OCI-LY7 (cell line): ENCODE results near the gene ITGB8. TPM values are rescaled to one million over a fixed set of nuclear protein-coding genes. Genes with fewer than 3 reads are reported as not detected.

ENCODE experiments used
- BruUV-seq: library from RNA; stranded (reverse); fragments of 400-500 nt; replicated peaks from 2 replicates; lab custom pipeline; 2021; lab: Mats Ljungman, UMichigan
- CTCF ChIA-PET: fragments of 300-600 bp; sonication (Branson Sonifier 250); formaldehyde crosslinking; loops from one replicate; lab custom pipeline; 2022; ENCODE audit warnings: antibody characterized with exemption; ENCODE audit not compliant: unreplicated experiment; lab: Charles Lee
- POLR2A ChIA-PET: fragments of 300-600 bp; sonication (Branson Sonifier 250); formaldehyde crosslinking; loops from one replicate; lab custom pipeline; 2022; ENCODE audit warnings: antibody characterized with exemption; lab: Charles Lee
- DNase-seq: peaks from one replicate; pipeline ENCODE4 v3.0.0-alpha.2; 2015; ENCODE audit warnings: low spot score
- H2AFZ ChIP-seq: fragments of 200-600 bp; sonication (generic), shearing (Covaris generic); 2 replicates; pipeline ENCODE4 v1.6.1; 2014; ENCODE audit warnings: mild to moderate bottlenecking, antibody characterized with exemption, low read length, moderate library complexity
- H3K27ac ChIP-seq: fragments of 200-600 bp; sonication (generic); 2 replicates; pipeline ENCODE4 v1.5.1; 2014; ENCODE audit warnings: mixed run types, low read depth, mild to moderate bottlenecking, moderate library complexity, low read length, inconsistent platforms; ENCODE audit not compliant: poor library complexity, severe bottlenecking
- H3K36me3 ChIP-seq: fragments of 200-600 bp; sonication (generic); 2 replicates; pipeline ENCODE4 v1.6.1; 2014; ENCODE audit warnings: mild to moderate bottlenecking, antibody characterized with exemption, low read length, moderate library complexity, mixed read lengths; ENCODE audit not compliant: insufficient read depth
- H3K4me1 ChIP-seq: fragments of 200-600 bp; sonication (generic); 2 replicates; pipeline ENCODE4 v1.5.1; 2014; ENCODE audit warnings: mild to moderate bottlenecking, low read length; ENCODE audit not compliant: insufficient read depth, poor library complexity, severe bottlenecking
- H3K4me2 ChIP-seq: fragments of 200-600 bp; sonication (generic); 2 replicates; pipeline ENCODE4 v1.6.1; 2014; ENCODE audit warnings: mild to moderate bottlenecking, low read length
- H3K4me3 ChIP-seq: fragments of 200-600 bp; sonication (generic); 2 replicates; pipeline ENCODE4 v1.5.1; 2014; ENCODE audit warnings: mild to moderate bottlenecking, low read depth, low read length; ENCODE audit not compliant: poor library complexity, severe bottlenecking
- H3K79me2 ChIP-seq: fragments of 200-600 bp; sonication (generic); 2 replicates; pipeline ENCODE4 v1.6.1; 2016; ENCODE audit warnings: low read depth, mild to moderate bottlenecking, low read length, moderate library complexity, mixed read lengths; ENCODE audit not compliant: insufficient read depth
- H3K9me2 ChIP-seq: fragments of 200-600 bp; sonication (generic); 2 replicates; pipeline ENCODE4 v1.6.1; 2016; ENCODE audit warnings: mild to moderate bottlenecking, low read length, mixed read lengths; ENCODE audit not compliant: insufficient read depth
- H3K9me3 ChIP-seq: fragments of 200-600 bp; sonication (generic); 2 replicates; pipeline ENCODE4 v1.6.1; 2014; ENCODE audit warnings: mild to moderate bottlenecking, mixed run types, low read length, mixed read lengths
- H4K20me1 ChIP-seq: fragments of 200-600 bp; sonication (generic); 2 replicates; pipeline ENCODE4 v1.6.1; 2014; ENCODE audit warnings: mild to moderate bottlenecking, antibody characterized with exemption, low read length, moderate library complexity, mixed read lengths; ENCODE audit not compliant: insufficient read depth
- CTCF ChIP-seq: fragments of 200-600 bp; sonication (generic); conservative IDR thresholded peaks from 2 replicates; pipeline ENCODE4 v1.5.1; 2014; ENCODE audit warnings: mild to moderate bottlenecking, antibody characterized with exemption, low read length, moderate library complexity, mixed read lengths
- EZH2phosphoT487 ChIP-seq: fragments of 200-600 bp; sonication (generic); IDR thresholded peaks from 2 replicates; pipeline ENCODE4 v1.6.1; 2018; ENCODE audit warnings: low read depth, borderline replicate concordance, mild to moderate bottlenecking, mixed run types, antibody characterized with exemption, low read length, moderate library complexity, mixed read lengths
- intact Hi-C: fragments of 100-400 bp; cut with micrococcal nuclease; formaldehyde crosslinking; loops from one replicate; pipeline ENCODE4 v1.10.0; 2022; ENCODE audit not compliant: unreplicated experiment
- total RNA-seq, 2 experiments: library from RNA; depleted of rRNA in 1 of 2; stranded (reverse); fragments of >200 nt in 1 of 2; shearing (Covaris generic) in 1 of 2; gene quantifications; 2 replicates each; pipeline ENCODE4 v1.2.3, GENCODE V29; 2014 to 2022

Gene ITGB8
- total RNA-seq, 2 experiments from 2014 or later: not detected

- H3K4me3 ChIP-seq: no peak overlapping the region
- H3K27ac ChIP-seq: no peak overlapping the region
- H2AFZ ChIP-seq: no peak overlapping the region
- no peak overlapping the region for H3K4me2 ChIP-seq
- H4K20me1 ChIP-seq: no peaks in the 10 kb centered on the region
- DNase-seq: no peak
- H3K79me2 ChIP-seq: no peaks in the 10 kb centered on the region
- CTCF ChIA-PET: no interaction called here
- no peaks in the 10 kb centered on the region for H3K9me3 ChIP-seq
- BruUV-seq: no TSS peak
- no peaks in the 10 kb centered on the region for H3K36me3 ChIP-seq
- TF ChIP-seq CTCF (no peak), EZH2phosphoT487 (no peak)
- H3K9me2 ChIP-seq: no peaks in the 10 kb centered on the region
- POLR2A ChIA-PET: no interaction called here
- H3K4me1 ChIP-seq: no peaks in the 10 kb centered on the region
- intact Hi-C loops: no loop called here
Observed at GRCh38 chr7:20374399-20374798, 43.7 kb downstream of the ITGB8 start.

- Histone ChIP-seq H4K20me1 (no peaks in the 10 kb centered on the region), H3K4me1 (no peaks in the 10 kb centered on the region), H3K4me3 (no peak overlapping the region), H3K4me2 (no peak overlapping the region), H3K36me3 (no peaks in the 10 kb centered on the region), H2AFZ (no peak overlapping the region), H3K27ac (no peak overlapping the region), H3K9me2 (no peaks in the 10 kb centered on the region), H3K79me2 (no peaks in the 10 kb centered on the region), H3K9me3 (no peaks in the 10 kb centered on the region)
- no peak for TF ChIP-seq EZH2phosphoT487
- TF ChIP-seq CTCF: no peak
- DNase-seq: no peak
- CTCF ChIA-PET: no interaction called here
- POLR2A ChIA-PET: no interaction called here
- BruUV-seq: no TSS peak
- intact Hi-C loops: no loop called here
Observed at GRCh38 chr7:20376796-20377195, 46.1 kb downstream of the ITGB8 start.

- Histone ChIP-seq H3K4me2 (no peak overlapping the region), H3K4me1 (no peaks in the 10 kb centered on the region), H2AFZ (no peak overlapping the region), H3K79me2 (no peaks in the 10 kb centered on the region), H3K36me3 (no peaks in the 10 kb centered on the region), H3K9me3 (no peaks in the 10 kb centered on the region), H4K20me1 (no peaks in the 10 kb centered on the region), H3K9me2 (no peaks in the 10 kb centered on the region), H3K27ac (no peak overlapping the region), H3K4me3 (no peak overlapping the region)
- no peak for TF ChIP-seq CTCF
- no peak for TF ChIP-seq EZH2phosphoT487
- intact Hi-C loops: no loop called here
- DNase-seq: no peak
- ChIA-PET CTCF (no interaction called here), POLR2A (interaction anchor here (0.6 kb wide), 1 partner anchor 198 kb away, joined by 4 read pairs; no protein-coding TSS in a partner anchor)
- no TSS peak for BruUV-seq
Observed at GRCh38 chr7:20381406-20382034, 50.8 kb downstream of the ITGB8 start.
